Activated naive CD8-positive, alpha-beta T cell treated with anti-CD3 and anti-CD28 coated beads, Interleukin-2, amount 50 U/mL, for 16 hours (primary cell): ENCODE data around the gene CDK3.
"Not testable (repeated sequence)": the region's sequence is repeated elsewhere in the genome, so short reads cannot be mapped to it uniquely, and the experiment has no call there.

ENCODE experiments used
- DNase-seq: peaks from one replicate; pipeline ENCODE4 v3.0.0-alpha.2; 2020; ENCODE audit warnings: low read depth, low spot score

CDK3 gene

GRCh38 chr17:76000755-76001521 is at the start of gene CDK3:
TSS of gene CDK3 (plus strand) at chr17:76000855. CDS start at chr17:76001426, 571 bp downstream.
- DNase-seq: no peak

GRCh38 chr17:75950855-75951554 is 49.6 kb upstream of the CDK3 start:
- no peak for DNase-seq

- DNase-seq: no peak
Measured at GRCh38 chr17:75959051-75959838, 41.4 kb upstream of the CDK3 start.

GRCh38 chr17:75959839-75960511 is 40.7 kb upstream of the CDK3 start:
- no peak for DNase-seq

- DNase-seq: no peak
Measured at GRCh38 chr17:75965468-75965867, 35.2 kb upstream of the CDK3 start.

GRCh38 chr17:75969044-75969443 is 31.6 kb upstream of the CDK3 start:
- not testable (repeated sequence) for DNase-seq

- DNase-seq: no peak
Measured at GRCh38 chr17:75970011-75970523, 30.6 kb upstream of the CDK3 start.

- no peak for DNase-seq
Measured at GRCh38 chr17:75970626-75971025, 30.0 kb upstream of the CDK3 start.

GRCh38 chr17:75975187-75975586 is 25.5 kb upstream of the CDK3 start:
- not testable (repeated sequence) for DNase-seq

GRCh38 chr17:75975757-75976174 is 24.9 kb upstream of the CDK3 start:
- DNase-seq: no peak

- DNase-seq: no peak
Measured at GRCh38 chr17:75976175-75976848, 24.3 kb upstream of the CDK3 start.

GRCh38 chr17:75978938-75979704 is 21.5 kb upstream of the CDK3 start, which contains the start of the genes ACOX1 and TEN1:
TSS of gene ACOX1 (minus strand) at chr17:75979166. CDS start at chr17:75979073, 93 bp downstream.
TSS of gene TEN1 (plus strand) at chr17:75979240. CDS start at chr17:75986193, 6,953 bp downstream.
- DNase-seq: peak; percentile 96

GRCh38 chr17:75979705-75980187 is 20.9 kb upstream of the CDK3 start:
- no peak for DNase-seq

GRCh38 chr17:75980188-75981018 is 20.3 kb upstream of the CDK3 start:
- no peak for DNase-seq

- no peak for DNase-seq
Measured at GRCh38 chr17:75981019-75981615, 19.5 kb upstream of the CDK3 start.

GRCh38 chr17:75983501-75984181 is 17.0 kb upstream of the CDK3 start:
- DNase-seq: no peak

- no peak for DNase-seq
Measured at GRCh38 chr17:75985986-75986385, 14.7 kb upstream of the CDK3 start.

- DNase-seq: no peak
Measured at GRCh38 chr17:75987041-75987440, 13.6 kb upstream of the CDK3 start.
